Measurements from ENCODE around the gene RUNX1. TPM values are rescaled to one million over a fixed set of nuclear protein-coding genes. Genes with fewer than 3 reads are reported as not detected.

Gene RUNX1
- polyA plus RNA-seq, 3 donors = 6.2 to 49.7 (median 8.7) TPM

DNA sequence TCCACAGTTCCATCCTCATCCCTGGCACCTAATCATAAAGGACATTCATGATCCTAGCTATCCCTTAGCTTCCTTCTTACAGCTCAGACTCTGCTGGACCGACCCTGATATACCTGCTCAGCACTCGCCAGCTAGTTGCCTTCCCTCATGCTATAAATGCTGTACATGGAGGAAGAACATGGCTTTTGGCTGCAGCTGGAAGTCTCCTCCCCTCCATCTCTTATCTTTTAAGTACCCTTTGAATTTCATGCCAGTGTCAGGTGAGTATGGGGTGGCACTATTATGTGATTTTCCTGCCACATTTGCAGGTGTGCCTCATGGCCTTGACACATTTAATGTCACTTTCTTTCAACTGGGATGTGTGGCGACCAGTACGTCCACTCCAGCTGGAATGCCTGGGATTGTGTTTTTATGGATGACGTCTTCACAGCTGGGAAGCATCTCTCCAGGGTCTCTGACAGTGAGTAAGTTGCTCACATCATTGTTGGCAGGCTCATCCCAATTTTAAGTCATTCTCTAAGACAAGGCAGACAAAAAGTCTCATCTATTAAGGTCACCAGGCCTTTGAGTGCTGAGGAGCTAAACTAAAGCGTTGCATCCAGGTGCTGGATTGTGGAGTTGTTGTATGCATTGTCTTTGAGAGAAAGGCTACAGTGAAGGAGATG is 43.4 kb downstream of the RUNX1 start:
- no peak overlapping the region for H3K4me2 ChIP-seq (replicated peaks; ENCODE audit: extremely low read depth, low read length, poor library complexity, severe bottlenecking)
- peaks cover 93% of the 10 kb centered on the region for H4K20me1 ChIP-seq (ENCODE audit: insufficient read depth, low read length)
- H3K4me3 ChIP-seq (replicated peaks in 1 of 3; ENCODE audit: low read depth in 2 of 3, low read length in 3 of 3) = no peak overlapping the region
- intact Hi-C loops (cut with micrococcal nuclease) = no loop called here
- Mint-ChIP-seq H3K4me1 (peaks cover 30% of the 10 kb centered on the region), H3K27me3 (ENCODE audit: low read depth in 3 of 3) (no peaks in the 10 kb centered on the region), H3K27ac (peak overlapping the region in 2 of 7 donors; percentile 31 to 46), H3K4me3 (no peak overlapping the region), H3K36me3 (peaks cover 39 to 44% of the 10 kb centered on the region in 2 donors), H3K9me3 (no peaks in the 10 kb centered on the region)
- no peak overlapping the region for H2AFZ ChIP-seq (ENCODE audit: insufficient read depth, low read depth, low read length, poor library complexity, severe bottlenecking)
- H3K9ac ChIP-seq (ENCODE audit: insufficient read depth, low read length, poor library complexity, severe bottlenecking) = no peak overlapping the region
- peaks cover 8 to 11% of the 10 kb centered on the region in 2 donors for H3K4me1 ChIP-seq (ENCODE audit: control insufficient read depth in 1 of 2, insufficient read depth in 2 of 2, low read length in 2 of 2)
- H3K9me3 ChIP-seq (replicated peaks in 1 of 2; ENCODE audit: control insufficient read depth in 1 of 2, insufficient read depth in 1 of 2, low read length in 2 of 2) = no peaks in the 10 kb centered on the region
- peaks cover 97% of the 10 kb centered on the region for H3K79me2 ChIP-seq (ENCODE audit: insufficient read depth, low read length)
- no peak overlapping the region for H3K27ac ChIP-seq (ENCODE audit: low read depth in 1 of 2, low read length in 2 of 2)
- no peak for DNase-seq
- WGBS (ENCODE audit: insufficient coverage) = 100% methylated on average over 3 of the region's 6 CpGs
- H3K27me3 ChIP-seq (ENCODE audit: control insufficient read depth in 2 of 2, insufficient read depth in 2 of 2, low read length in 2 of 2) = no peaks in the 10 kb centered on the region
- H3K36me3 ChIP-seq (replicated peaks in 1 of 2; ENCODE audit: control insufficient read depth in 1 of 2, insufficient read depth in 2 of 2, low read length in 2 of 2) = peaks cover 13 to 47% of the 10 kb centered on the region in 2 donors
- TF ChIP-seq CTCF (IDR thresholded peaks at IDR 0.05) = no peak

- intact Hi-C loops (cut with micrococcal nuclease) = no loop called here
- H3K36me3 Mint-ChIP-seq = peaks cover 35 to 41% of the 10 kb centered on the region in 2 donors
- peaks cover 34% of the 10 kb centered on the region for H3K4me1 Mint-ChIP-seq
Measured at GRCh38 chr21:35005077-35005476, 44.0 kb downstream of the RUNX1 start.

More at GRCh38 chr21:35005077-35005476, 44.0 kb downstream of the RUNX1 start:
- Histone ChIP-seq H3K27me3 (ENCODE audit: control insufficient read depth in 2 of 2, insufficient read depth in 2 of 2, low read length in 2 of 2) (no peaks in the 10 kb centered on the region), H3K36me3 (replicated peaks in 1 of 2; ENCODE audit: control insufficient read depth in 1 of 2, insufficient read depth in 2 of 2, low read length in 2 of 2) (peaks cover 13 to 44% of the 10 kb centered on the region in 2 donors), H3K9ac (ENCODE audit: insufficient read depth, low read length, poor library complexity, severe bottlenecking) (no peak overlapping the region), H3K79me2 (ENCODE audit: insufficient read depth, low read length) (peaks cover 95% of the 10 kb centered on the region), H3K4me2 (replicated peaks; ENCODE audit: extremely low read depth, low read length, poor library complexity, severe bottlenecking) (no peak overlapping the region), H3K27ac (ENCODE audit: low read depth in 1 of 2, low read length in 2 of 2) (no peak overlapping the region), H3K4me1 (ENCODE audit: control insufficient read depth in 1 of 2, insufficient read depth in 2 of 2, low read length in 2 of 2) (peaks cover 11 to 12% of the 10 kb centered on the region in 2 donors), H4K20me1 (ENCODE audit: insufficient read depth, low read length) (peaks cover 93% of the 10 kb centered on the region), H2AFZ (ENCODE audit: insufficient read depth, low read depth, low read length, poor library complexity, severe bottlenecking) (no peak overlapping the region), H3K9me3 (replicated peaks in 1 of 2; ENCODE audit: control insufficient read depth in 1 of 2, insufficient read depth in 1 of 2, low read length in 2 of 2) (no peaks in the 10 kb centered on the region), H3K4me3 (replicated peaks in 1 of 3; ENCODE audit: low read depth in 2 of 3, low read length in 3 of 3) (no peak overlapping the region)
- no peaks in the 10 kb centered on the region for H3K9me3 Mint-ChIP-seq
- no peaks in the 10 kb centered on the region for H3K27me3 Mint-ChIP-seq (ENCODE audit: low read depth in 3 of 3)
- TF ChIP-seq CTCF (IDR thresholded peaks at IDR 0.05) = no peak
- no peak for DNase-seq
- H3K4me3 Mint-ChIP-seq = no peak overlapping the region
- peak overlapping the region in 1 of 7 donors; percentile 46 for H3K27ac Mint-ChIP-seq
- no CpG with 5 or more reads among the region's 2 CpGs for WGBS (ENCODE audit: insufficient coverage)
